ENCODE data around the gene RAB33A. TPM values are rescaled to one million over a fixed set of nuclear protein-coding genes. Genes with fewer than 3 reads are reported as not detected.
A peak's percentile ranks its signal among the peaks of the same experiment; 100 is the strongest.

The RAB33A gene
- polyA plus RNA-seq, 2 of the 4 experiments (the other 2 are of a cell fraction): 0.31 to 0.32 TPM

GRCh38 chrX:130173190-130173895, 1.6 kb downstream of the RAB33A start:
- H3K4me1 ChIP-seq: peaks cover 24% of the 10 kb centered on the region; the same call in 2 of the 3 replicates
- peak; percentile 68 for FAIRE-seq
- ChIA-PET POLR2A (interaction anchor here (1.0 kb wide), 1 partner anchor 8 kb away, joined by 9 read pairs; the partner anchor contains the start of gene AIFM1), CTCF (interaction anchor here (0.9 to 2.2 kb wide), 3 partner anchors 18 to 51 kb away, joined by 3 to 15 read pairs (median 3); no protein-coding TSS in a partner anchor)
- no peak for DNase-seq (ENCODE audit: low read depth in 1 of 2, low spot score in 1 of 2)
- peak overlapping the region; percentile 35; the same call in 1 of the 3 replicates for H3K4me2 ChIP-seq
- no peak for TF ChIP-seq NPAS2 (CRISPR knock-in tag; IDR thresholded peaks at IDR 0.05; ENCODE audit: borderline replicate concordance)
- TF ChIP-seq, protein P1, sequence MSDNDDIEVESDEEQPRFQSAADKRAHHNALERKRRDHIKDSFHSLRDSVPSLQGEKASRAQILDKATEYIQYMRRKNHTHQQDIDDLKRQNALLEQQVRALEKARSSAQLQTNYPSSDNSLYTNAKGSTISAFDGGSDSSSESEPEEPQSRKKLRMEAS (IDR thresholded peaks at IDR 0.05): no peak
- TF ChIP-seq HEYL (CRISPR knock-in tag; IDR thresholded peaks at IDR 0.05): no peak
- TF ChIP-seq, protein P2, sequence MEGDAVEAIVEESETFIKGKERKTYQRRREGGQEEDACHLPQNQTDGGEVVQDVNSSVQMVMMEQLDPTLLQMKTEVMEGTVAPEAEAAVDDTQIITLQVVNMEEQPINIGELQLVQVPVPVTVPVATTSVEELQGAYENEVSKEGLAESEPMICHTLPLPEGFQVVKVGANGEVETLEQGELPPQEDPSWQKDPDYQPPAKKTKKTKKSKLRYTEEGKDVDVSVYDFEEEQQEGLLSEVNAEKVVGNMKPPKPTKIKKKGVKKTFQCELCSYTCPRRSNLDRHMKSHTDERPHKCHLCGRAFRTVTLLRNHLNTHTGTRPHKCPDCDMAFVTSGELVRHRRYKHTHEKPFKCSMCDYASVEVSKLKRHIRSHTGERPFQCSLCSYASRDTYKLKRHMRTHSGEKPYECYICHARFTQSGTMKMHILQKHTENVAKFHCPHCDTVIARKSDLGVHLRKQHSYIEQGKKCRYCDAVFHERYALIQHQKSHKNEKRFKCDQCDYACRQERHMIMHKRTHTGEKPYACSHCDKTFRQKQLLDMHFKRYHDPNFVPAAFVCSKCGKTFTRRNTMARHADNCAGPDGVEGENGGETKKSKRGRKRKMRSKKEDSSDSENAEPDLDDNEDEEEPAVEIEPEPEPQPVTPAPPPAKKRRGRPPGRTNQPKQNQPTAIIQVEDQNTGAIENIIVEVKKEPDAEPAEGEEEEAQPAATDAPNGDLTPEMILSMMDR (IDR thresholded peaks at IDR 0.05): no peak
- TF ChIP-seq ELK1 (IDR thresholded peaks at IDR 0.05; ENCODE audit: low read depth, low read length): no peak
- no peak for TF ChIP-seq ZFP36 (IDR thresholded peaks at IDR 0.05; ENCODE audit: borderline replicate concordance, partially characterized antibody)
- no peak for TF ChIP-seq KDM1A (IDR thresholded peaks at IDR 0.05; ENCODE audit: low read depth)
- no peak for TF ChIP-seq ESRRA (IDR thresholded peaks at IDR 0.05; ENCODE audit: borderline replicate concordance, low read length)
- no peak for TF ChIP-seq ZNF302 (CRISPR knock-in tag; IDR thresholded peaks at IDR 0.05)
- no peaks in the 10 kb centered on the region for H3K9me3 ChIP-seq
- H3K27ac ChIP-seq: peak overlapping the region in 1 of 2 experiments; percentile 57; a peak in 2 of 6 replicates
- WGBS (ENCODE audit: missing lambda C conversion rate): 62% methylated on average over 7 of the region's 7 CpGs
- H3K4me3 ChIP-seq: no peak overlapping the region
- no peak for ATAC-seq

DNA sequence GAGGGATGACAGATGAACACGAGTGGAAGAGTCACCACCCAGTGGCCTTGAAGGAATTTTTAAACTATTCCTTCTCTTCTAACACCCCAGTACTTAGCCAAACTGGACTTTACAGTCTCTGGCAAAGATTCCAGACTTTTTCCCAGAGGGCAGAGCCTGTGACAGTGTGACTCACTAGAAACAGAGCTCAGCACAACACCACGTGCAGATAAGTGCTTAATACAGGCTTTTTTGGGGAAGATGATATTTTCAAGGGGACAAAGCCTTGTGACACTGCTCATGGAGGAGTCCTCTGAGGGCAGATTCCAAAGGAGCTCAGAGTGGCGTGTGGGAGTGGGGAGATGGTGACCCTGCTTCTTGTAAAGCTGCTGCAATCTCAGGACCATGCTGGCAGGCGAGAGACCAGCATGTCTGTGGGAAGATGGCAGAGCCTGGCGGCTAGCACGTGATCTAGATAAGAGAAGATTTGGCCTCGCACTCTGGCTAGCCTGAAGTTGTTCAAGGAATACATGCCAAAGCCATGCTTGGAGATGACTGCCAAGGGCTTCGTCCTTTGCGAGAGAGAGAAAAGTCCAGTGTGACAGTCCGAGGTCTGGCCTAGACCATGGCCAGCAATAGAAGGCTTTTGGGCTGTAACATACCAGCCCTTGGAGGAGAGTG, 2.4 kb downstream of the RAB33A start:
- TF ChIP-seq E2F6 (IDR thresholded peaks at IDR 0.05; ENCODE audit: borderline replicate concordance, low read depth) (no peak), CEBPB (IDR thresholded peaks at IDR 0.05) (no peak), HOXB13 (CRISPR knock-in tag; IDR thresholded peaks at IDR 0.05; ENCODE audit: low read depth) (no peak), JUN (IDR thresholded peaks at IDR 0.05) (no peak), TFCP2L1 (CRISPR knock-in tag; IDR thresholded peaks at IDR 0.05) (no peak), BHLHE40 (IDR thresholded peaks at IDR 0.05; ENCODE audit: low read depth, low read length) (no peak), HOXA7 (CRISPR knock-in tag; IDR thresholded peaks at IDR 0.05) (no peak), POLR2A (IDR thresholded peaks at IDR 0.05; ENCODE audit: low read length) (no peak), RCOR1 (IDR thresholded peaks at IDR 0.05; ENCODE audit: low read depth, low read length) (no peak)
- TF ChIP-seq, protein P3, sequence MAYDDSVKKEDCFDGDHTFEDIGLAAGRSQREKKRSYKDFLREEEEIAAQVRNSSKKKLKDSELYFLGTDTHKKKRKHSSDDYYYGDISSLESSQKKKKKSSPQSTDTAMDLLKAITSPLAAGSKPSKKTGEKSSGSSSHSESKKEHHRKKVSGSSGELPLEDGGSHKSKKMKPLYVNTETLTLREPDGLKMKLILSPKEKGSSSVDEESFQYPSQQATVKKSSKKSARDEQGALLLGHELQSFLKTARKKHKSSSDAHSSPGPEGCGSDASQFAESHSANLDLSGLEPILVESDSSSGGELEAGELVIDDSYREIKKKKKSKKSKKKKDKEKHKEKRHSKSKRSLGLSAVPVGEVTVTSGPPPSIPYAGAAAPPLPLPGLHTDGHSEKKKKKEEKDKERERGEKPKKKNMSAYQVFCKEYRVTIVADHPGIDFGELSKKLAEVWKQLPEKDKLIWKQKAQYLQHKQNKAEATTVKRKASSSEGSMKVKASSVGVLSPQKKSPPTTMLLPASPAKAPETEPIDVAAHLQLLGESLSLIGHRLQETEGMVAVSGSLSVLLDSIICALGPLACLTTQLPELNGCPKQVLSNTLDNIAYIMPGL (CRISPR knock-in tag; IDR thresholded peaks at IDR 0.05; ENCODE audit: borderline replicate concordance): no peak
- FAIRE-seq (peak; percentile 94), ATAC-seq (0 out of 6 replicates have a peak, but pooled peaks of 1 of the 2 experiments have one; percentile 46), DNase-seq (ENCODE audit: low read depth in 1 of 2, low spot score in 1 of 2) (no peak)
- CTCF ChIA-PET: interaction anchor here (0.9 to 2.2 kb wide), 4 partner anchors 18 to 53 kb away, joined by 3 to 15 read pairs (median 4); no protein-coding TSS in a partner anchor
- 75% methylated on average over 10 of the region's 10 CpGs for WGBS (ENCODE audit: missing lambda C conversion rate)
- Histone ChIP-seq H3K27ac (peak overlapping the region in 1 of 2 experiments; percentile 13; a peak in 1 of 6 replicates), H3K4me1 (peaks cover 24% of the 10 kb centered on the region; the same call in 2 of the 3 replicates), H3K4me3 (no peak overlapping the region), H3K4me2 (peak overlapping the region; percentile 35; the same call in 2 of the 3 replicates), H3K9me3 (no peaks in the 10 kb centered on the region)
- POLR2A ChIA-PET: interaction anchor here (1.0 kb wide), 1 partner anchor 9 kb away, joined by 9 read pairs; the partner anchor contains the start of gene AIFM1
